ENCODE results near the gene ABTB1.

DNA sequence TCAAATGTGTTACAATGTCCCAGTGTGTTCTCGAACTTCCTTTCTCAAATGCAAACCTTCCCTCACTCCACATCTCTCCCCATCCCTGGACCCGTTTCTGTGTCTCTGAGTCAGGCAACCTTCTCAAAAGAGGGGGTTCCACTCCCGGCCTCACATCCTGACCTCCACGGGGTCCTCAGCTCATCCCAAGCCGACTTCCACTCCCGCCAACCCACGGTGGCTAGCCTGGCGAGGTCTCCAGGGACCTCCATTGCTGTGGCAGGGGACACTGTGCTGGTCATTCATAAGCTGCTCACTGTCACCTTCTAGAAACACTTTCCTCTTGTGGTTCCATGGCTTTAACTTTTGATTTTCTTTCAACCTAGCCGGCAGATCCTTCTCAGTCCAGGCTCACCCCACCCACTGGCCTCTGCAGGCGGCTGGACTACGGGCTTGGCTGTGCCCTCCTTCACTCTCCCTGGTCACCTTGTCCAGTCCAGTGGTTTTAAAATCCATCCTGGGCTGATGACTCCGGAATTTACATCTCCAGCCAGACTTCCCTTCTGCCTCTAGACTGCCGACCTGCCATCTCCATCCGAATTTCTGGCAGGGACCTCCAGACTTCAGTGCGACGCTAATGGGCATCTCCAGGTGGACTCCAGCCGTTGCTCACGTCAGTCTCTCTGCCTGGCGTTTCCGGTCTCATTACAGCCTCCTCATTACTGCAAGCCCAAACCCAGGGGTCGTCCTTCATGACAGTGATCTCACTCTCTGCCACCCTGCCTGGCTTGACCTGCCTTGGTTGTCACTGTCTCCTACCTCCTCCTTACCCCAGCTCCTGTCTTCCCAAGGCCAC lies 20.0 kb downstream of the ABTB1 start:
- TF ChIP-seq ZSCAN30 (CRISPR knock-in tag; IDR thresholded peaks at IDR 0.05) (no peak), CSRNP2 (CRISPR knock-in tag; conservative IDR thresholded peaks at IDR 0.05; ENCODE audit: low read depth) (no peak), SMARCE1 (IDR thresholded peaks at IDR 0.05; ENCODE audit: borderline replicate concordance) (no peak)

Measured in HepG2 (cell line).